GM18507 (cell line): ENCODE measurements around the gene HOXB1.
A peak's percentile ranks its signal among the peaks of the same experiment; 100 is the strongest.

Source experiments
- DNase-seq: peaks from one replicate; pipeline ENCODE4 v3.0.0; 2011; ENCODE audit warnings: low read depth; ENCODE audit not compliant: insufficient read length; ENCODE audit errors: extremely low spot score
- FAIRE-seq: peaks from 2 replicates; lab custom pipeline; 2011; peaks lifted over from hg19 to GRCh38; lab: Jason Lieb, UNC

Gene HOXB1

DNA sequence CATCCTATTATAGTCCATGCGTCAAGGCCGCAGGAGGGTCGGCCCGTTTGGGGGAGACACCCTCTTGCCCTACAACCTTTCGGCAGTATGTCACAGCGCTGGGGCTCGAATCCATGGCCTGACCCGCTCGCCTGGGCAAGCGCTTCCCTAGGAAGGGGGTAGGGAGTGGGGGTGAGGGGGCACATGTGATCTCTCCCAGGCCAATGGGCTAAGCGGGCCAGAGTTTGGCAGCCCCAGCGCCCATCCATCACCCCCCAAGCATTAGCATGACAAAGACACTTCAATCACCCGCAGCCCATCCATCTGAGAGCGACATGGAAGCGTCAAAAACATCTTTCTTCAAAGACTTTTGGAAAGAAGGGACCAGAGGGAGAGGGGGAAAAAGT, at the start of gene HOXB1:
Gene HOXB1, minus strand, starts transcription at position 125 of the 386 bp plus-strand sequence. Its CDS starts 107 bp downstream, at position 18.
- DNase-seq (no peak), FAIRE-seq (no peak)

GRCh38 chr17:48579760-48580554, 49.1 kb upstream of the HOXB1 start:
- DNase-seq: no peak
- FAIRE-seq: peak; percentile 56

GRCh38 chr17:48579471-48579759, 48.6 kb upstream of the HOXB1 start:
- FAIRE-seq (no peak), DNase-seq (no peak)

DNA sequence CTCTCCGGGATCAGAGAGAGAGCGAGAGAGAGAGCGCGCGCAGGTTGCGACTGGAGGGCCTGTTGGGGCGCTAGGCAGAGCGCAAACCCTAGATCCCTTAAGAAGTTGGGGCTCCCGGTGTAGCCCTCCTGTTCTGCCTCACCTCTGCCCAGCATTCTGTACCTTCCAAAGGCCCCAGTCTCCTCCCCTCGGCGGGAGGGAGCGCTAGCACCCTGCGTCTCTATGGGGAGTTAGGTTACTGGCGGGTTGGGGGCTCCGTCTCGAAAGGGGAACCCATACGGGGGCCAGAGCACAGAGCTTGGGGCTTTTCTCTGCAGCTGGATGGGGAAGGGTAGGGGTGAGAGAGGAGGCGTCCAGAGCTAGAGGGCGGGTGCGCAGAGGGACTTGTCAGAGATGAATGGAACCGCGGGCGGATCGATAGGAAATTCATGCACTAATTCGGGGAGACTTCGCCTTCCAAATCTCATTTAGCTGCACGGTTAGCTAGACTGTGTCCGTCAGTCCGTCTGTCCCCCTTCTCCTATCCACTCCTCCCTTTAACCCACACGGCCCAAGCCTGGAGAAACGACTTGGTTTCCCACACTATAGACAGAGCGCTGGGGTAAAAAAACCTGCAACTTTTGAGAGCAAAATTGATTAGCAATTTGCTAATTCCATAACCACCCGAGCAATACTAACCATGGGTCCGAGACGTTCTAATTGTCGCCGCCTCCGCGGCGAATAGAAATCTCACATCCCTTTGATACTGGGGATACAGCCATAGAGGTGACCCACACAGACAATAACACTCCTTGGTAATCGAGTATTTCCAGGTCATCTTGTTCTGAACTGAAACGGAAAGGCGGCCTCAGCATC, 48.0 kb upstream of the HOXB1 start:
- FAIRE-seq: peak; percentile 71
- DNase-seq: no peak

DNA sequence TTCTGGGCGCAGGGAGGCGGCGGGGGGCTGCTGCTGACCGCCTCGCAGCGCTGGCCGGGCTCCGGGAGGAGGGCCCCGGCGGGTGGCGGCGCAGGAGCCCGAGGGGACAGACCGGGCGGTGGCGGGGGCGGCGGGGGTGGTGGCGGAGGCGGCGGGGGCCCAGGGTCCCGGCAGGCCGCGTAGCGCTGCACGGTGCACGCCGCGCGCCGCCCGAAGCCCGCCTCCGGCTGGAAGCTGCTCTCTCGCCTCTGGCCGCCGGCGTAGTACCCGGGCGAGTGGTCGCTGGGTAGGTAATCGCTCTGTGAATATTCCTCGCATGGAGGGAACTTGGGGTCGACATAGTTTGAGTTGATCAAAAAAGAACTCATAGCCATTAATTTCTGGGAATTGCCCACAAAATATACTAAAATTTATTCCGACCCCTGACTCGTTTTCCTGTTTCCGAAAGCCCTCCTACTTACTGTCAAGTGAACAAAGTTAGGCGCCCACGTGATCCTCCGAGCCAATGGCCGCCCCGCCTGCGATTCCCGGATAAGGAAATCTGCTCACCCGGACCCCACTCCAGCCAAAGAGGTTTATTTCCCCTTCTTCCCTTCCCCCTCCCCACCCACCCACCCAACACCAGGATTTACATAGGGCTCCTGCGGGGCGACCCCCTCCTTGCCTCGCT, 47.3 kb upstream of the HOXB1 start, which contains the start of gene HOXB4:
Gene HOXB4, minus strand, starts transcription at position 405 of the 670 bp plus-strand sequence. Its CDS starts 31 bp downstream, at position 374.
- no peak for DNase-seq
- FAIRE-seq: peak; percentile 89

DNA sequence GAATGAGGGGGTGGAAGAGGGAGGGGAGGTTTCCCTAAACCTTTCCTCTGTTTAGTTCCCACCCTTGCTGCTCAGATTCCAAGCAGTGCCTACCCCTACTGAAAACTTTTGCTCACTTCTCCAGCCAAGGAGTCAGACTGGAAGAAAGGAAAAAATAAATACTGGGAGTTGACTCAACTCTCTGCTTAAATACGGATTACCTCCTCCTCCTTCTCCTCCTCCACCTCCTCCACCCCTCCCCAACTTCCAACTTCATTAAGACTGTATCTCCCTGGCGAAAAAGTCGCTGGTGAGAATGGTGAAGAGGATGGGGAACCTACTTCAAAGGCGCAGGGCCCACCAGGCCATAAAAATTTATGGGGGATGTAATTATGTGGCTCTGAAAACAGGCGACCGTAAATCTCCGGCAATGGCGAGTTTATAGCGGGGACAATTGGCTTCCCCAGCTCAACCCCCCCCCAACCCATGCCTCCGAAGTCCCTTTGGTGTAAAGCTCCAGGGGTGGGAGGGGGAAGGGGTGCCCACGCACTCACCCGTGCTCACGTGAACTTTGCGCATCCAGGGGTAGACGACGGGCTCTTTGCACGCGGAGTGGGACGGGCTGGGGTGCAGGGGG, 46.6 kb upstream of the HOXB1 start:
- FAIRE-seq: peak; percentile 26
- no peak for DNase-seq

GRCh38 chr17:48576479-48577309, 45.9 kb upstream of the HOXB1 start:
- no peak for FAIRE-seq
- DNase-seq: no peak

- peak; percentile 60 for FAIRE-seq
- DNase-seq: no peak
These were observed 45.1 kb upstream of the HOXB1 start for GRCh38 chr17:48575673-48576478.

DNA sequence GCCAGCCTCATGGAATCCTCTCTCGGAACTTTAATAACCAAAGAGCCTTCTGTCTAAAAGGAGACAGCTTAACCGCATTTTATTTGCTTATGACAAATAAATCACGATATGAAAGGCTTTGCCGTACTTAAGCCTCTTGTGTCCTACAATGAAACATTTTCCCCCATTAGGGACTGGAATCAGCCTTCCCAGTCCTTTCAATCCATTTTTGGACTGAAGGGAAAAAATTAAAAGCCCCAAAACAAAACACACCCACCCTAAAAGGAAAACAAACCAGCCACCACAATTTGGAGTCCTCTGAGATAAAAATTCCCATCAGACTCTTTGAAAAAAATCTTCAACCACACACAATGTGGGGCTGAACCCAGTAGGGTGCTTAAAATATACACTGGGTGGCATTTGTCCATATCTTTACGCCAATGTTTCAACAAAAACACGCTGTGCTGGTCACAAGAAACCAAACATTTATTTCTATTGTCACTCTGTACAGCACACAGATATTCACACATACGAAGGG, 44.3 kb upstream of the HOXB1 start:
- no peak for DNase-seq
- FAIRE-seq: no peak

DNA sequence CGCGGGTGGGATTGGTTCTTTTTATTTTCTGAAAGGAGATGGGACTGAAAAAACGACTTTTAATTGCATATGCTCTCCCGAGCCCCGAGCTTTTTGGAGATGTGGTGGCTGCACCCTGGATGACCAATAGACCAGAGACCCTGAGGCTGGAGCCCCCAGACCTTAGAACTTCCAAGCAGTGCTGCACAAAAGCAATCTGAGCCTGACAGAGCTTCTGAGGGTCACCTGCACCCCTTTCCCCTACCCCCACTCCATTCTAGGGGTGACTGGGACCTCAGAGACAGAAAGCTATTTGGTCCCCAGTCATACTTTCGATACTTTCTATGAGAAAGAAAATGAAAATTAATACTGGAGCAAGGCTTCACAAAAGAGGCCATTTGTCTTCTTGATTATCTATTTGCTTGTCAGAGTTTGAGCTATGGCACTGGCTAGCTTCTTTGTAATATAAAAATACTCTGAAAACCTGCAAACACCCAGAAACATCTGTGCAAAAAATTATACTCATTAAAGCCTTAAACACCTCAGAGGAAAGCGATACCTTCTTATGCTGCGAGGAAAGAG, 43.8 kb upstream of the HOXB1 start:
- no peak for FAIRE-seq
- DNase-seq: no peak

DNA sequence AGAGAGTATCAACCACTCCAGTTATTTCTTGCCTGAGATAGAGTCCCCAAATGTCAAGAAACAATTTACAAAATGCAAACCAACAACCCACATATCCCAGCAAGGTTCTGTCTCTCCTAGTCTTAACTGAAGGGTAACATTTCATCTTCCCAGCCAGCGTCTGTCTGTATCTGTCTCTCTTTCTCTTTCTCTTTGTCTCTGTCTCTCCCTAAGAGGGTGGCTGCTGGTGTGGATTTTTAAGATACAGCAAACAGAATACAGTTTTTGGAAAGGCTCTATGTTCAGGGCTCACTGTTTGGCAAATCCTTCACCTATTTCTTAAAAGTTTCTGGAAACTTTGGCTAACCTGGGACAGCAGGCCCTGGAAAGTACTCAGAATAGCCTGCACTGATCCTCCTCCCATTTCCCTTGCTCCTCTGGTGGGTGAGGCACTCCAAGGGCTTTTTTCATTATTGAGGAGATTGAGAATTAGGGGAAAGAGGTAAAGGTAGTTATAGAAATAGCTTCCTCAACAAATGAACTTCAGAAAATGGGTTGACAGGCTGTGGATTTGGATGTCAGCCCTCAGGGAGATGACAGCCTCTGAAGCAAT, 41.1 kb upstream of the HOXB1 start:
- FAIRE-seq: no peak
- DNase-seq: no peak

DNA sequence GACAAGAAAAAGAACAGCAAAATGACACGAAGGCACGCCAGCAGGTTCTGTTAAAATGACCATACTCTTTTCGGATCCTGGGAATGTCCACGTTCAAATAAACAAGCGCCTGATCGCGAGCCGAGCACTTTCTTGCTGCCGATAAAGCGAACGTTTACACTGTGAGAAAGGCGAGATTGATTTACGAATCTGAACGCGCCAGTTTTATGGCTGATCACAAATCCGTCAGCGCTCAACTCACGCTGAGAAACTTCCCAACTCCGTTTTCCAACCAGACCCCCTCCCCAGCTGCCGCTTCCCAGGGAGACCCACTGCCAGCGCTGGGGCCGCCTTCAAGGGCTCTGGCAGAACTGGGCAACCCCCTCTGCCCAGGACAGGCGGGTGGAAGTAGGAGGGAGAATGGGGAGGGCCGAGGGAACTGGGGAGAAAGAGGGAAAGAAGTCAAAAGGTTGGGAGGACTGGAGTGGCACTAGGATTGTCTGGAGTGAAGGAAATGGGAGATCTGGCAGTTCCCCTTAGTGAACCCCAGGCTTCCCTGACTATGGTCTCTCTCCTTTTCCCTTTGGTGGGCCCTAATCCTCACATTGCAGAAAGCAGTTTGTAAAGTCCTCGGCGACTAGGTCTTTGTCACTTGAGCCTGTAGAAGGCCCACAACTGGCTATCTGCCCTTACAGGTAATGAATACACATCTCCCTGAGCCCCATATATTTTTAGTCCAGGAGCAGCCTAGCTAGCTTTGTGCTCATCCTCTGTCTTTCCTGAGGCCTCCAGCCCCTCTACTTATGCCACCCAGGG, 40.4 kb upstream of the HOXB1 start:
- DNase-seq (no peak), FAIRE-seq (no peak)

DNA sequence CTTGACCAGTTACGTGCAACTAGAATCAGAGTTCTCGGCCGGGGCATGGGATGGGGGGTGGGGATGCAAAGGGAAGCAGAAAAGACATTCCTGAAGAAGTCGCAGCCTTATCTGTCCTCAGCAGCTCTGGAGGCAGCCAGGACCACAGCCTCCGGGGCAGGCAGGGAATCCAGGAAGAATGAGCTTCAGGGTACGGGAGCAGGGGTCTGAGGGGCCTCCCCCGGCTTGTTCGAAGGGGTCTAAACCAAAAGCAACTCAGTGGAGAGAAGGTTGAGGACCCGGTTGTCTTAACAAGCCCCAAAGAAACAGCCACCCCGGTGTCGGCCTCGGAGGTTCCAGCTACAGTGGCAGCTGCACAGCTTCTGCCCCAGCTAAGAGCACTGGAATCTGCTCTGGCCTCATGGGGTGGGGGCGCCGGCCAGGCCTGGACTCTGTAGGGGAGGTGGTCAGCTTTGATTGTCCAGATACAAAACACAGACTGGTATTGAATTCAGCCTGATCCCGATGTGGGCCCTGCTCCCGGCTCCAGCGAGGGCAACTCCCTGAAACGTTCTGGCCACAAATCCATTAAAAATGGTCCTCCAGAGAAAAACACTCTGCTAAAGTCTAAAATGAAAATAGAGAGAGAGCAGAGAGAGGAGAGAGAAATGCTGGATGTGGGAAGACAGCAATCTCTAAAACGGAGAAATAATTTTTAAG, 39.7 kb upstream of the HOXB1 start:
- DNase-seq (no peak), FAIRE-seq (no peak)

DNA sequence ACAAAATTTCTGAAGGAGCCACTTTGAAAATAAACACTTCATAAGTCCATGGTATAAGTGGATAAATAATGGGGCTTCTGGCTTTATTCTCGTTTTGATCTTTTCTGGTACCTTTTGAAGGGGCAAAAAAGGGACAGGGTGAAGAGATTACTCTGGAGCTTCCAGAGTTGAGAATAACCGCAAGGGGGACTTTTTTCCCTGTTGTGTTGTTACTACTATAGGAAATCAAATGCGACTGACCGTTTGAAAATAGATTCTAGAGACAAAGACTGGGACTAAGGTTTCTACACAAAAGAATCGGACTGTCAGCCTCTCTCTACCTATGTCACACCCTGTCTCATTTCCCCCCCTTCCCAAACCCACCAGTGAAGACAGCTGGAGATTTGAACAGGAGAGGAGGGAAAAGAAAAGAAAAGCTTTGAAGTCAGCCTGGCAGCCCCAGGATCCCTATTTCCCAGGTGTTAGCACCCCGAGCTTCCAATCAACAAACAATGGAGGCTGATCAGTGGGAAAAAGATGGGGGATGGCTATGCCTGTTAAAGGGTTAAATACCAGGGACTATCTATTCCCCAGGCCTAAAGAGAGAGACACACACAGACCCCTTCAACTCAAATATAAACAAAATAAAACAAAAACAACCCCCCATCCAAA, 39.0 kb upstream of the HOXB1 start:
- no peak for FAIRE-seq
- DNase-seq: no peak

DNA sequence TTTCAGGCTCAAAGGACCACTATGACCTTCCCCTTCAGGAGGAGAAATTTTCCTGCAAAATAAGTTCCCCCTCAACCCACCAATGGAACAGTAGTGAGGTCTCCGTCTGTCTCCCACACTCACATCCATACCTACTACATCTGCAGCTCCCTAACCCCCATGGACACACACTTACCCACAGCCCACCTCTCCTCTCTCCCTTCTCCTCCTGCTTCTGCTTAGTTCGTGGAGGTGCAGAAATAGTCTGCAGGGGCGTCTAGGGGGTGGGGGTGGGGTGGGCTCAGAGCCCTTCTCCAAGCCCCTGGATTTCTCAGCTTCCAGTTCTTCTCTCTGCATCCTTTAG, 38.4 kb upstream of the HOXB1 start:
- DNase-seq (no peak), FAIRE-seq (no peak)
